Upper lobe of left lung (tissue), 4 donors: Measurements from ENCODE around the gene TTC9B.

Source experiments
- POLR2A ChIP-seq, 4 donors: fragments of 450-650 bp; IDR thresholded peaks; one replicate each; pipeline ENCODE4 v1.5.1; 2016 to 2017; ENCODE audit warnings: antibody characterized with exemption in 4 of 4, mild to moderate bottlenecking in 2 of 4
- TF ChIP-seq, protein P1 (sequence below), 6 experiments: fragments of 450-650 bp in 4 of 6; fragments of 200-600 bp in 2 of 6; sonication (generic) in 2 of 6; IDR thresholded peaks; one replicate each; pipeline ENCODE4 v1.5.1; 2016 to 2019; ENCODE audit warnings: antibody characterized with exemption in 6 of 6

DNA sequence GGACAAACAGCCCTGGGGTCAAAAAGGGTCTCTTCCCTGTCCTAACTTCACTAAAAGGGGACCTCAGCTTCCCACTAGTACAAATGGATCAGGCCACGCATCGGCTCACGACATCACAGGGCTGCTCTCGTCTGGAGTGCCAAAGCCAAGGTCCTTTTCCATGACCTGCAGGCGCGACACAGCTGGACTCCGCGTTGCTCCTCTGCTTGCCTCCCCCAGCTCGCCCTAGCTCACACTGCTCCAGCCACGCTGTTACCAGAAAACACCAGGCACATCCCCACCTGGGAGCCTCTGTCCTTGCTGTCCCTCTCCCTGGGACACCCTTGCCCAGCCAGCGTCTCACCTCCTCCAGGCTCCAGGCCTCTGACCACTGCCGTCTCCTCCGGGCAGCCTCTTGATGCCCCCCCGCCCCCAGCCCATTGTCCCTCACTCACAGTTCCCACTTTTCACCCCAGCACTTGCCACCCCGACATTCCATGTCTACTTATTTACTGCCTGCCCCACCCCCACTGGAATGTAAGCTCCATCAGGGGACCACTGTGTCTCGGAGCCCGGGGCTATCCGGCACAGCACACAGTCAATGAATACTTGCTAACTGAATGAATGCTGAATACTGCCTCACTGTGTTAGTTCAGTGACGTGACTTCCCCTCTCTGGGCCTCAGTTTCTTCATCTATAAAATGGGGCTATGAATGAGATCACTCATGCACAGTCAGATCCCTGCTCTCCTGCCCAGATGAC, 46.3 kb upstream of the TTC9B start:
- TF ChIP-seq POLR2A (IDR thresholded peaks at IDR 0.05) = no peak
- TF ChIP-seq, protein P1, sequence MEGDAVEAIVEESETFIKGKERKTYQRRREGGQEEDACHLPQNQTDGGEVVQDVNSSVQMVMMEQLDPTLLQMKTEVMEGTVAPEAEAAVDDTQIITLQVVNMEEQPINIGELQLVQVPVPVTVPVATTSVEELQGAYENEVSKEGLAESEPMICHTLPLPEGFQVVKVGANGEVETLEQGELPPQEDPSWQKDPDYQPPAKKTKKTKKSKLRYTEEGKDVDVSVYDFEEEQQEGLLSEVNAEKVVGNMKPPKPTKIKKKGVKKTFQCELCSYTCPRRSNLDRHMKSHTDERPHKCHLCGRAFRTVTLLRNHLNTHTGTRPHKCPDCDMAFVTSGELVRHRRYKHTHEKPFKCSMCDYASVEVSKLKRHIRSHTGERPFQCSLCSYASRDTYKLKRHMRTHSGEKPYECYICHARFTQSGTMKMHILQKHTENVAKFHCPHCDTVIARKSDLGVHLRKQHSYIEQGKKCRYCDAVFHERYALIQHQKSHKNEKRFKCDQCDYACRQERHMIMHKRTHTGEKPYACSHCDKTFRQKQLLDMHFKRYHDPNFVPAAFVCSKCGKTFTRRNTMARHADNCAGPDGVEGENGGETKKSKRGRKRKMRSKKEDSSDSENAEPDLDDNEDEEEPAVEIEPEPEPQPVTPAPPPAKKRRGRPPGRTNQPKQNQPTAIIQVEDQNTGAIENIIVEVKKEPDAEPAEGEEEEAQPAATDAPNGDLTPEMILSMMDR (IDR thresholded peaks at IDR 0.05) = no peak
